HEK293 (cell line): ENCODE results near the gene NDRG4.
A peak's percentile ranks its signal among the peaks of the same experiment; 100 is the strongest.

Experiments
- CTCF ChIA-PET: fragments of 350-600 bp; formaldehyde crosslinking; extraction: SDS; loops from one replicate; lab custom pipeline; 2021; ENCODE audit warnings: antibody characterized with exemption; lab: Yijun Ruan, JAX
- POLR2A ChIA-PET: fragments of 300-600 bp; formaldehyde crosslinking; extraction: SDS; loops from one replicate; lab custom pipeline; 2020; ENCODE audit warnings: antibody characterized with exemption, inconsistent platforms; lab: Yijun Ruan, JAX
- H3K27ac ChIP-seq: fragments of 200-500 bp; sonication (Bioruptor generic); 2 replicates; pipeline ENCODE4 v1.5.1; 2014; ENCODE audit warnings: low read depth, low read length, control low read depth, inconsistent platforms; ENCODE audit errors: extremely low read depth
- H3K36me3 ChIP-seq, 2 experiments: fragments of 200-500 bp in 1 of 2; sonication (Bioruptor generic) in 1 of 2; 1 replicate in 1 of 2; 2 replicates in 1 of 2; pipeline ENCODE4 v1.5.1; 2014 to 2017; ENCODE audit warnings: inconsistent platforms in 2 of 2, low read length in 2 of 2; ENCODE audit not compliant: control insufficient read depth in 2 of 2, insufficient read depth in 1 of 2
- H3K4me1 ChIP-seq: fragments of 200-500 bp; sonication (Bioruptor generic); 2 replicates; pipeline ENCODE4 v1.5.1; 2014; ENCODE audit warnings: mild to moderate bottlenecking, low read length, inconsistent platforms; ENCODE audit not compliant: control insufficient read depth, insufficient read depth
- H3K4me3 ChIP-seq: 2 replicates; pipeline ENCODE4 v1.5.1; 2011; ENCODE audit warnings: low read depth, mild to moderate bottlenecking, control low read depth, low read length, moderate library complexity
- H3K9me3 ChIP-seq: fragments of 200-500 bp; sonication (Bioruptor generic); 2 replicates; pipeline ENCODE4 v1.5.1; 2014; ENCODE audit warnings: low read depth, low read length, inconsistent platforms; ENCODE audit not compliant: control insufficient read depth, insufficient read depth
- CTCF ChIP-seq: fragments of 450-650 bp; formaldehyde crosslinking; IDR thresholded peaks from 2 replicates; pipeline ENCODE4 v1.5.1; 2016; ENCODE audit warnings: missing biosample characterization, missing genetic modification characterization
- EGR2 ChIP-seq: fragments of 450-650 bp; formaldehyde crosslinking; IDR thresholded peaks from 2 replicates; pipeline ENCODE4 v1.5.1; 2016; ENCODE audit warnings: low read depth, missing biosample characterization, missing genetic modification characterization
- KLF7 ChIP-seq: fragments of 450-650 bp; formaldehyde crosslinking; IDR thresholded peaks from 2 replicates; pipeline ENCODE4 v1.5.1; 2016; ENCODE audit warnings: missing biosample characterization, missing genetic modification characterization, borderline replicate concordance
- PRDM1 ChIP-seq: fragments of 450-650 bp; formaldehyde crosslinking; IDR thresholded peaks from 2 replicates; pipeline ENCODE4; 2016; ENCODE audit warnings: missing biosample characterization, missing genetic modification characterization
- PRDM10 ChIP-seq: fragments of 450-650 bp; formaldehyde crosslinking; IDR thresholded peaks from 2 replicates; pipeline ENCODE4 v1.5.1; 2016; ENCODE audit warnings: missing biosample characterization, missing genetic modification characterization
- ZFHX2 ChIP-seq: fragments of 450-650 bp; formaldehyde crosslinking; conservative IDR thresholded peaks from 2 replicates; pipeline ENCODE4 v1.5.1; 2016; ENCODE audit warnings: missing biosample characterization, missing genetic modification characterization
- ZNF341 ChIP-seq: fragments of 450-650 bp; formaldehyde crosslinking; IDR thresholded peaks from 2 replicates; pipeline ENCODE4; 2016; ENCODE audit warnings: low read depth, missing biosample characterization, missing genetic modification characterization
- ZNF510 ChIP-seq: fragments of 450-650 bp; formaldehyde crosslinking; IDR thresholded peaks from 2 replicates; pipeline ENCODE4 v1.5.1; 2018; ENCODE audit warnings: mild to moderate bottlenecking, missing genetic modification characterization, missing biosample characterization; ENCODE audit not compliant: insufficient replicate concordance
- ZNF768 ChIP-seq: fragments of 450-650 bp; formaldehyde crosslinking; IDR thresholded peaks from 2 replicates; pipeline ENCODE4 v1.5.1; 2018; ENCODE audit warnings: missing biosample characterization, mild to moderate bottlenecking, missing genetic modification characterization
- TF ChIP-seq, protein P1 (sequence below): fragments of 450-650 bp; formaldehyde crosslinking; IDR thresholded peaks from 2 replicates; pipeline ENCODE4 v1.5.1; 2016; ENCODE audit warnings: missing biosample characterization, missing genetic modification characterization, low read depth

NDRG4 gene

DNA sequence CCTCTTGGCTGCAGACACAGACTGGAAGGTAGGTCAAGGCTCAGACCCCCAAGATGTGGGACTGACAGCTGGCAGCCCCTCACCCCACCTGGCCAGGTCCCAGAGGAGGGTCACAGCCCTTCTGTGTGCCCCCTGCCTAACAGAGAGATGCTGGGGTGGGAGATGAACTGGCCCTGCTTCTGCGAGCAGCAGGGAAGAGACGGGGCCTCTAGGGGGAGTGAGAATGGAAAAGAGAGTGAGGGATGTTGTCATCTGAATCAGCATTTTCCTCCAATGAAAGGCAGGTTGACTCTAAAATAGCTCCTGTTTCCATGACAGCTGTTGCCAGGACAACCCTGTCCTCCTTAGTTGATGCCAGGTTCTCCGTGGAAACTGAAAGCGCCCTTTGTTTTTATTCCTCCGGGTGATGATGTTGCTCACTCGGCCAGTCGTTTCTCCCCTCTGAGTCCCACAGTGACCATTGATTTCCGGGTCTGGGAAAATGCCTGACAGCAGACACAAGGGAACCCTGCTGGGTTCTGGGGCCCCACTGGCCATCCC lies 4.9 kb upstream of the NDRG4 start (continued):
- TF ChIP-seq PRDM10 (no peak), PRDM1 (tag by site-specific recombination) (peak; percentile 83), ZNF510 (tag by site-specific recombination) (no peak), KLF7 (tag by site-specific recombination) (no peak), CTCF (tag by site-specific recombination) (peak; percentile 66)

GRCh38 chr16:58495521-58496331 lies 4.2 kb upstream of the NDRG4 start:
- Histone ChIP-seq H3K9me3 (no peaks in the 10 kb centered on the region), H3K4me3 (no peak overlapping the region), H3K4me1 (0 out of 2 replicates have a peak, but pooled peaks cover 2% of the 10 kb centered on the region), H3K27ac (no peak overlapping the region), H3K36me3 (no peaks in the 10 kb centered on the region)
- CTCF ChIA-PET, result interaction anchor here (0.6 to 1.9 kb wide), 13 partner anchors 10 to 261 kb away, joined by 3 to 18 read pairs (median 6); no protein-coding TSS in a partner anchor
- TF ChIP-seq ZFHX2 (tag by site-specific recombination) (peak; percentile 28; the same call in 1 of the 2 replicates), ZNF341 (tag by site-specific recombination) (no peak)
- POLR2A ChIA-PET, result interaction anchor here (0.6 to 0.9 kb wide), 2 partner anchors 103 to 165 kb away, joined by 3 read pairs; partner anchors contain the start of gene GINS3

DNA sequence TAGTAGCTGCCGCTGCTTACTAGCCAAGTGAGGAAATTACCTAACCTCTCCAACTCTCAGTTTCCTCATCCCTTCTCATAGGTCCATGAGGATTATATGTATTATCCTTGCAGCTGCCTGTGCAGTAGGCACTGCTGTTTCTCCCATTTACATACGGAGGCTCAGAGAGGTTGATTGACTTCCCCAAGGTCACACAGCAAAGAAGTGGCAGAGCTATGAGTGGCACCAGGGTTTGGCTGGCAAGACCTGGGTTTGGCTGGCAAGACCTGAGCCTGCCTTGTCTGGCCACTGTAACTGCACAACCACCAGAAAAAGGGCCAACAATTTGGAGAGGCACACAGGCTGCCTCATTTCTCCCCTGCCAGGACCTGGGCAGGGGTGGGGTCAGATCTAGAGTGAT lies 2.5 kb upstream of the NDRG4 start:
- CTCF ChIA-PET, result interaction anchor here (0.8 kb wide), 1 partner anchor 160 kb away, joined by 5 read pairs; no protein-coding TSS in a partner anchor
- POLR2A ChIA-PET, result no interaction called here
- TF ChIP-seq PRDM1 (tag by site-specific recombination), result no peak
- peak; percentile 90 for TF ChIP-seq ZNF768 (tag by site-specific recombination)

DNA sequence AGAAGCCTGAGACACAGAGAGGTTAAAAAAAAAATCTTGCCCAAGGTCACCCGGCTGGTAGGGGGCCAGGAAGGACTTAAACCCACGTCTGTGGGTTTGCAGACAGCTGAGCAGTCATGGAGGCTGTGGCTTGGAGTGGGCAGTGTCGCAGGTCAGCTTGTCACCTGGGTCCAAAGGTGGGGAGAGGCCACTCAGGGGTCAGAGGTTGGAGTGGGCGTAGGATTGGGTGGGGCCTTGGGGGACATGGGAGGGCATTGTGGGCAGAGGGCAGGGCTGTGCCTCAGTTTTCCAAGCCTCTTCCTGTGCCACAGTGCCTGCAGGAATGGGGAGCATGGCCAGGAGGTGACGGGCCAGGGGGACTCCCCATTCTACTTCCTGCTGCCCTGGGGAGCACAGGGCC lies 2.0 kb upstream of the NDRG4 start:
- Histone ChIP-seq H3K27ac (no peak overlapping the region), H3K36me3 (no peaks in the 10 kb centered on the region), H3K4me3 (no peak overlapping the region), H3K4me1 (peaks cover 5% of the 10 kb centered on the region), H3K9me3 (no peaks in the 10 kb centered on the region)
- TF ChIP-seq EGR2, result peak; percentile 39; the same call in 1 of the 2 replicates
- TF ChIP-seq, protein P1, sequence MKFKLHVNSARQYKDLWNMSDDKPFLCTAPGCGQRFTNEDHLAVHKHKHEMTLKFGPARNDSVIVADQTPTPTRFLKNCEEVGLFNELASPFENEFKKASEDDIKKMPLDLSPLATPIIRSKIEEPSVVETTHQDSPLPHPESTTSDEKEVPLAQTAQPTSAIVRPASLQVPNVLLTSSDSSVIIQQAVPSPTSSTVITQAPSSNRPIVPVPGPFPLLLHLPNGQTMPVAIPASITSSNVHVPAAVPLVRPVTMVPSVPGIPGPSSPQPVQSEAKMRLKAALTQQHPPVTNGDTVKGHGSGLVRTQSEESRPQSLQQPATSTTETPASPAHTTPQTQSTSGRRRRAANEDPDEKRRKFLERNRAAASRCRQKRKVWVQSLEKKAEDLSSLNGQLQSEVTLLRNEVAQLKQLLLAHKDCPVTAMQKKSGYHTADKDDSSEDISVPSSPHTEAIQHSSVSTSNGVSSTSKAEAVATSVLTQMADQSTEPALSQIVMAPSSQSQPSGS (tag by site-specific recombination), result no peak
- ChIA-PET CTCF (interaction anchor here (0.8 kb wide), 1 partner anchor 161 kb away, joined by 5 read pairs; no protein-coding TSS in a partner anchor), POLR2A (no interaction called here)

More for the DNA sequence above, 2.5 kb upstream of the NDRG4 start:
- H3K9me3 ChIP-seq, result no peaks in the 10 kb centered on the region
- no peak overlapping the region for H3K4me3 ChIP-seq
- no peaks in the 10 kb centered on the region for H3K36me3 ChIP-seq
- H3K4me1 ChIP-seq, result peaks cover 5% of the 10 kb centered on the region
- no peak overlapping the region for H3K27ac ChIP-seq
